Colonic mucosa (tissue), 4 donors: ENCODE results near the gene RAB3C. TPM values are rescaled to one million over a fixed set of nuclear protein-coding genes. Genes with fewer than 3 reads are reported as not detected.
A peak's percentile ranks its signal among the peaks of the same experiment; 100 is the strongest.

Experiments
- DNase-seq: peaks from one replicate; pipeline ENCODE4 v3.0.0-alpha.2; 2020
- H3K27ac ChIP-seq: fragments of 200-600 bp; one replicate; pipeline ENCODE4 v1.8.0; 2021
- H3K27me3 ChIP-seq: fragments of 200-600 bp; one replicate; pipeline ENCODE4 v1.8.0; 2021
- H3K36me3 ChIP-seq: fragments of 200-600 bp; one replicate; pipeline ENCODE4 v1.8.0; 2021
- H3K4me1 ChIP-seq: fragments of 200-600 bp; one replicate; pipeline ENCODE4 v1.8.0; 2021; ENCODE audit warnings: mild to moderate bottlenecking
- H3K4me3 ChIP-seq: fragments of 200-600 bp; one replicate; pipeline ENCODE4 v1.8.0; 2021
- H3K9ac ChIP-seq, 2 donors: one replicate each; pipeline ENCODE4 v1.7.0; 2013; ENCODE audit warnings: control low read depth in 2 of 2, low read depth in 2 of 2, low read length in 2 of 2
- H3K9me3 ChIP-seq: fragments of 200-600 bp; one replicate; pipeline ENCODE4 v1.8.0; 2021
- intact Hi-C: fragments of 100-400 bp; cut with DNase I; formaldehyde crosslinking; loops from one replicate; pipeline ENCODE4 v1.14.1; 2022
- total RNA-seq, 2 donors: library from RNA; stranded (reverse); fragmentation: NEBNext Ultra II Directional in 1 of 2; extraction: Animal tissue kit (Norgen Biotek cat#: 25700) in 1 of 2; gene quantifications; one replicate each; pipeline ENCODE4 v1.2.1, GENCODE V29; 2021
- TF ChIP-seq, protein P1 (sequence below): fragments of 200-600 bp; IDR thresholded peaks from one replicate; pipeline ENCODE4 v1.8.0; 2022; ENCODE audit warnings: antibody characterized with exemption, mild to moderate bottlenecking
- donor health status: healthy.
- donor health status: DM: no; HTN: no; CAD: no.
- donor health status: DM: no; HTN: no; CAD: no.

The RAB3C gene
- total RNA-seq, 2 donors from 2014 or later = 1.1 to 1.2 TPM

DNA sequence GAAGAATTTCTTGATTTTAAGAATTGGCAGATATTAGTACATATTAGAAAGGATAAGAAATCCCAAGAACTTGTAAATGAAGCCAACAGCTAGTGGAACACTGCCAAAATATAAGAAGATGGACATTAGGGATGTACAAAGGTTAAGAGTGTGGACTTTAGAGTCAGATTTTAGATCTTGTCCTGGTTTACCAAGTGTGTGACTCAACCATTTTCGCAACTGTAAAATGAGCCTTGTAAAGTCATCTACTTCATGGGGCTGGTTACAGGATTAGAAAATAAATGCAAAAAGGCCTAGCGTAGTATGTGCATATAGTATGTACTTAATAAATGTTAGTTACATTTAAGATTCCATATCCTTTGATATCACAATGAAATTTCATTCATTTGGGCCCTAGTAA lies 260.0 kb downstream of the RAB3C start:
- no peaks in the 10 kb centered on the region for H3K27me3 ChIP-seq
- H3K9me3 ChIP-seq = no peaks in the 10 kb centered on the region
- DNase-seq = no peak
- no peak overlapping the region for H3K27ac ChIP-seq
- H3K9ac ChIP-seq = no peak overlapping the region
- no peaks in the 10 kb centered on the region for H3K36me3 ChIP-seq
- no peak overlapping the region for H3K4me3 ChIP-seq
- TF ChIP-seq, protein P1, sequence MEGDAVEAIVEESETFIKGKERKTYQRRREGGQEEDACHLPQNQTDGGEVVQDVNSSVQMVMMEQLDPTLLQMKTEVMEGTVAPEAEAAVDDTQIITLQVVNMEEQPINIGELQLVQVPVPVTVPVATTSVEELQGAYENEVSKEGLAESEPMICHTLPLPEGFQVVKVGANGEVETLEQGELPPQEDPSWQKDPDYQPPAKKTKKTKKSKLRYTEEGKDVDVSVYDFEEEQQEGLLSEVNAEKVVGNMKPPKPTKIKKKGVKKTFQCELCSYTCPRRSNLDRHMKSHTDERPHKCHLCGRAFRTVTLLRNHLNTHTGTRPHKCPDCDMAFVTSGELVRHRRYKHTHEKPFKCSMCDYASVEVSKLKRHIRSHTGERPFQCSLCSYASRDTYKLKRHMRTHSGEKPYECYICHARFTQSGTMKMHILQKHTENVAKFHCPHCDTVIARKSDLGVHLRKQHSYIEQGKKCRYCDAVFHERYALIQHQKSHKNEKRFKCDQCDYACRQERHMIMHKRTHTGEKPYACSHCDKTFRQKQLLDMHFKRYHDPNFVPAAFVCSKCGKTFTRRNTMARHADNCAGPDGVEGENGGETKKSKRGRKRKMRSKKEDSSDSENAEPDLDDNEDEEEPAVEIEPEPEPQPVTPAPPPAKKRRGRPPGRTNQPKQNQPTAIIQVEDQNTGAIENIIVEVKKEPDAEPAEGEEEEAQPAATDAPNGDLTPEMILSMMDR = no peak
- intact Hi-C loops = no loop called here
- no peaks in the 10 kb centered on the region for H3K4me1 ChIP-seq

DNA sequence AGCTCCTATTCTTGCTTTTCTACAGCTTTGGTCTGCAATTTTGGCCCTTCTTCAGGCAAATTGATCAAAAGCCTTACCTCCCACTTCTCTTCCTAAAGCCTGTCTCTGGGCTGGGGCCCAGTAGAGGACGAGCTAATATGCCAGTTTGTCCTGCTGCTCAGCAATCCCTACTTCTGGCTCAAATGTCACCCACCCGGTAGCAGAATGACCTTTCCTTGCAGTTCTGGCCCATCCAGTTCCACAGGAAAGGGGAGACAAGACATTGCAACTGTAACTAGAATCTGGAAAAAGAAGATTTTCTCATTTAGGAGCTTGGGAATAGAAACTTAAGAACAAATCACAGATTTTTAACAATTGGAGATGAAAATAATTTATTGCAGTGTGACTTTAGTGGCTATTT lies 261.5 kb downstream of the RAB3C start:
- DNase-seq = no peak
- Histone ChIP-seq H3K9me3 (no peaks in the 10 kb centered on the region), H3K4me1 (no peaks in the 10 kb centered on the region), H3K27ac (no peak overlapping the region), H3K9ac (no peak overlapping the region), H3K36me3 (no peaks in the 10 kb centered on the region), H3K4me3 (no peak overlapping the region), H3K27me3 (no peaks in the 10 kb centered on the region)
- intact Hi-C loops = no loop called here
- TF ChIP-seq, protein P1 = no peak

DNA sequence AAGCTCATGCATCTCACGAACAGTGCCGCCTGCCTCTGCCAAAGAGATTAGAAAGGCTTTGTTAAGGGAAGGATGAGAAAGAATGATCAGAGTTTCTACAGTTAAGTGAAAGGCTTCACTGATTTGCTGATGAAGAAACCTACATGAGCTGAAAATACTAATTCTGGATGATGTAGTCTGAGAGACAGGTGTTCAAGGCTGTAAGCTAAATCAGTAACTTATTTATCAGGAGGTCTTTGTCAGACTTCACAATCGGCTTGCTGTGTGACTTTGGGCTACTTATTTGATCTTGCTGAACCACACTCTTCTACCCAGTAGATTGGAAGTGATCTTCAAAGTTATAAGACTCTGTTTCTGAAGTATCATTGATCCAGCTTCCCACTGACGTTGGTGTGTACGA lies 264.2 kb downstream of the RAB3C start:
- Histone ChIP-seq H3K4me3 (no peak overlapping the region), H3K36me3 (no peaks in the 10 kb centered on the region), H3K27me3 (no peaks in the 10 kb centered on the region), H3K4me1 (no peaks in the 10 kb centered on the region), H3K9me3 (no peaks in the 10 kb centered on the region), H3K9ac (no peak overlapping the region), H3K27ac (no peak overlapping the region)
- intact Hi-C loops = no loop called here
- TF ChIP-seq, protein P1 = no peak
- DNase-seq = no peak

DNA sequence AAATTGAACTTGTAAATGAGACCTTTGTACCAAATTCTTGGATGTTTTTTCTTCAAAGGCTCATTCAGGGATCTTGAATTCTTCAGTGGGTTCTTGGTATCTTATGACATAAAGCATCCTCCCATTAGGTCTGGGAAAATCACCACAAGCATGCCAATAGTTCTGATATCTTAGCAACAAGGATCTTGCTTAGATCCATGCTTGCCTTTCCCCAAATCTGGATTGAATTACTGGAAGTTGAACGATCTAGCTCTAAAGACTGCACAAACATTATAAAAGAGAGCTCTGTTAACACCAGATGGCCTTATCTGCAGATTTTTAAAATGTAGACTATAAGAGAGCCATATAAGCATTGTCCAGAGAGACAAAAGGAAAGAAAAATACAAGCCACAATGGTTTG lies 266.3 kb downstream of the RAB3C start:
- Histone ChIP-seq H3K27me3 (no peaks in the 10 kb centered on the region), H3K9ac (no peak overlapping the region), H3K36me3 (no peaks in the 10 kb centered on the region), H3K4me3 (no peak overlapping the region), H3K9me3 (no peaks in the 10 kb centered on the region), H3K4me1 (no peaks in the 10 kb centered on the region), H3K27ac (no peak overlapping the region)
- no peak for DNase-seq
- TF ChIP-seq, protein P1 = no peak
- intact Hi-C loops = no loop called here

DNA sequence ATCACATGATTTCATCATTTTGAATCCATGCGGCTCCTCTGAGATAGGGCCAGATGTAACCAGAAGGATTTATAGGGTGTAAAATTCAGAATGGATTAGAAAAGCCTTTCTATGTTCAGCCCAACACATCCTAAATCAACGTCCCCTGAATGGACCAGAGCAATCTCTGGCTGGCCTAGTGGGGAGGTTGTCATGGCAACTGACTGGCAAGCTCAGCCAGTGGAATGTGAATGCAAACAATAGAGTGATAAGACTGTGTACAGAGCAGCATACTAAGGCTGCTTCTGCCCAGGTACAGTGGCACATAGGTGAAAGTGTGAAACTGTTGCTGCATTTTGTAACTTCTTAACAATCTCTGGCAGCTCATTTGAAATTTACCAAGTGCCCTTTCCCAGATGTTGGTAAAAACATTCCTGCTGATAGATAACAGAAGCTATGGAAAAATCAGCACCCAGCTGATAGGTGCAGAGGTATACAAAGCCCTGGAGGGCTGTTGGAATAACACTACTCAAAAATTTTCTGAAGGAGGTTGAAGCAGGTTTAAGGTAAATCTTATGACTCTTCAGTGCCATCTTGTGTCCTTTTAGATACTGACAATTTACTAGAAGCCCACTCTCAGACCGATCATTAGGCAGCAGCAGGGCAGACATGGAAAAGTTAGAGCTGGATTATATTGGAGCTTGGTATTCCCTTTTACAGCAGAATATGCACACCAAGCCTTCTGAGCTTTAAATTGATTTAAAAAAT lies 267.2 kb downstream of the RAB3C start:
- TF ChIP-seq, protein P1 = no peak
- Histone ChIP-seq H3K4me1 (no peaks in the 10 kb centered on the region), H3K9ac (no peak overlapping the region), H3K36me3 (no peaks in the 10 kb centered on the region), H3K27me3 (no peaks in the 10 kb centered on the region), H3K9me3 (no peaks in the 10 kb centered on the region), H3K4me3 (no peak overlapping the region), H3K27ac (no peak overlapping the region)
- intact Hi-C loops = loop anchor here (5.0 kb wide), 1 partner anchor 348 kb away; no protein-coding TSS in a partner anchor
- peak; percentile 28 for DNase-seq
